H1 (cell line): ENCODE measurements around the gene ASIC2. TPM values are rescaled to one million over a fixed set of nuclear protein-coding genes. Genes with fewer than 3 reads are reported as not detected.

Source experiments
- CTCF ChIA-PET: fragments of 300-600 bp; sonication (Branson Sonifier 250); formaldehyde crosslinking; loops from one replicate; lab custom pipeline; 2021; ENCODE audit not compliant: partially characterized antibody; lab: Charles Lee
- POLR2A ChIA-PET: fragments of 300-600 bp; sonication (Branson Sonifier 250); formaldehyde crosslinking; loops from one replicate; lab custom pipeline; 2021; ENCODE audit warnings: inconsistent platforms; ENCODE audit not compliant: partially characterized antibody; lab: Charles Lee
- DNase-seq, 2 experiments: peaks; one replicate each; pipeline versions ENCODE4 v3.0.0 to v3.0.0-alpha.2; 2010 to 2022; ENCODE audit warnings: low spot score in 2 of 2, low read depth in 1 of 2, mixed read lengths in 1 of 2
- FAIRE-seq: peaks from 2 replicates; lab custom pipeline; 2011; peaks lifted over from hg19 to GRCh38; lab: Jason Lieb, UNC
- H2AFZ ChIP-seq: 2 replicates; pipeline ENCODE4 v1.8.1; 2012; ENCODE audit warnings: low read length, inconsistent platforms
- H2AK5ac ChIP-seq: 2 replicates; pipeline ENCODE4 v1.6.1; 2013; ENCODE audit warnings: low read depth, low read length
- H2BK120ac ChIP-seq: replicated peaks from 2 replicates; pipeline ENCODE3; 2013; ENCODE audit warnings: low read depth, low read length, inconsistent platforms
- H2BK12ac ChIP-seq: 2 replicates; pipeline ENCODE4 v1.6.1; 2013; ENCODE audit warnings: low read depth, low read length
- H2BK15ac ChIP-seq: 2 replicates; pipeline ENCODE4 v1.6.1; 2013; ENCODE audit warnings: low read length
- H2BK20ac ChIP-seq: 2 replicates; pipeline ENCODE4 v1.6.1; 2013; ENCODE audit warnings: low read length
- H2BK5ac ChIP-seq: 2 replicates; pipeline ENCODE4 v1.6.1; 2013; ENCODE audit warnings: low read depth, low read length
- H3K14ac ChIP-seq: 2 replicates; pipeline ENCODE4 v1.6.1; 2013; ENCODE audit warnings: inconsistent platforms; ENCODE audit not compliant: insufficient read length
- H3K18ac ChIP-seq: 2 replicates; pipeline ENCODE4 v1.6.1; 2013; ENCODE audit warnings: low read length; ENCODE audit errors: extremely low read depth
- H3K23ac ChIP-seq: 2 replicates; pipeline ENCODE4 v1.6.1; 2013; ENCODE audit warnings: inconsistent platforms; ENCODE audit not compliant: insufficient read length
- H3K23me2 ChIP-seq: 2 replicates; pipeline ENCODE4 v1.6.1; 2013; ENCODE audit warnings: low read depth, low read length
- H3K27ac ChIP-seq: 2 replicates; pipeline ENCODE4 v1.6.1; 2011; ENCODE audit warnings: low read depth, low read length, inconsistent platforms
- H3K27me3 ChIP-seq, 4 experiments: replicated peaks in 1 of 4; 1 replicate in 1 of 4; 2 replicates in 3 of 4; pipeline versions ENCODE4 v1.6.1 to v1.8.1; 2011 to 2013; ENCODE audit warnings: low read length in 3 of 4, mild to moderate bottlenecking in 3 of 4, inconsistent platforms in 2 of 4, mixed read lengths in 2 of 4, moderate library complexity in 1 of 4; ENCODE audit not compliant: control insufficient read depth in 3 of 4, insufficient read depth in 3 of 4; ENCODE audit errors: extremely low read depth in 1 of 4
- H3K36me3 ChIP-seq, 4 experiments: 2 replicates each; pipeline versions ENCODE4 v1.6.1 to v1.8.1; 2011 to 2013; ENCODE audit warnings: mild to moderate bottlenecking in 4 of 4, low read length in 3 of 4, moderate library complexity in 2 of 4, control low read depth in 1 of 4, inconsistent platforms in 1 of 4; ENCODE audit not compliant: insufficient read depth in 4 of 4, control insufficient read depth in 2 of 4
- H3K4ac ChIP-seq: replicated peaks from 2 replicates; pipeline ENCODE3; 2013; ENCODE audit warnings: low read length, low read depth, mixed read lengths, inconsistent platforms; ENCODE audit not compliant: insufficient read length
- H3K4me1 ChIP-seq, 4 experiments: replicated peaks in 1 of 4; 1 replicate in 1 of 4; 2 replicates in 3 of 4; pipeline versions ENCODE4 v1.6.1 to v1.8.1; 2011 to 2013; ENCODE audit warnings: low read length in 3 of 4, inconsistent platforms in 2 of 4, mixed read lengths in 1 of 4; ENCODE audit not compliant: insufficient read depth in 4 of 4, control insufficient read depth in 3 of 4
- H3K4me2 ChIP-seq, 2 experiments: 2 replicates each; pipeline versions ENCODE4 v1.6.1 to v1.8.1; 2011 to 2013; ENCODE audit warnings: low read depth in 2 of 2, low read length in 2 of 2, control low read depth in 1 of 2, inconsistent platforms in 1 of 2, mild to moderate bottlenecking in 1 of 2; ENCODE audit not compliant: insufficient read depth in 1 of 2
- H3K4me3 ChIP-seq, 4 experiments: fragments of 200-600, 300-600 bp in 1 of 4; sonication (generic), shearing (Covaris generic), sonication (Bioruptor Twin) in 1 of 4; 2 replicates each; pipeline versions ENCODE4 v1.5.1 to v1.8.1; 2011 to 2016; ENCODE audit warnings: low read length in 4 of 4, low read depth in 3 of 4, control low read depth in 2 of 4, inconsistent platforms in 2 of 4, mild to moderate bottlenecking in 2 of 4, mixed read lengths in 1 of 4, moderate library complexity in 1 of 4; ENCODE audit not compliant: insufficient read depth in 2 of 4; ENCODE audit errors: extremely low read depth in 1 of 4
- H3K56ac ChIP-seq: replicated peaks from 2 replicates; pipeline ENCODE3; 2013; ENCODE audit warnings: low read depth, mild to moderate bottlenecking, mixed read lengths, low read length, inconsistent platforms; ENCODE audit not compliant: insufficient read length
- H3K79me1 ChIP-seq: 2 replicates; pipeline ENCODE4 v1.6.1; 2013; ENCODE audit warnings: low read depth, low read length, control low read depth
- H3K79me2 ChIP-seq, 2 experiments: 2 replicates each; pipeline versions ENCODE4 v1.6.1 to v1.8.1; 2012 to 2013; ENCODE audit warnings: low read length in 2 of 2, mild to moderate bottlenecking in 2 of 2, inconsistent platforms in 1 of 2; ENCODE audit not compliant: insufficient read depth in 2 of 2, control insufficient read depth in 1 of 2
- H3K9ac ChIP-seq, 4 experiments: replicated peaks in 1 of 4; 1 replicate in 1 of 4; 2 replicates in 3 of 4; pipeline versions ENCODE4 v1.6.1 to v1.8.1; 2011 to 2013; ENCODE audit warnings: low read depth in 3 of 4, low read length in 3 of 4, control low read depth in 2 of 4, mild to moderate bottlenecking in 2 of 4, moderate library complexity in 2 of 4, inconsistent platforms in 1 of 4; ENCODE audit errors: extremely low read depth in 1 of 4
- H3K9me3 ChIP-seq, 2 experiments: 2 replicates each; pipeline versions ENCODE4 v1.6.1 to v1.8.1; 2012 to 2013; ENCODE audit warnings: mild to moderate bottlenecking in 2 of 2, moderate library complexity in 2 of 2, control low read depth in 1 of 2, inconsistent platforms in 1 of 2, low read depth in 1 of 2, low read length in 1 of 2, mixed read lengths in 1 of 2; ENCODE audit not compliant: insufficient read depth in 2 of 2
- H4K20me1 ChIP-seq, 2 experiments: replicated peaks in 1 of 2; 2 replicates each; pipeline versions ENCODE3 to v1.8.1; 2011 to 2013; ENCODE audit warnings: inconsistent platforms in 2 of 2, low read length in 2 of 2, mild to moderate bottlenecking in 1 of 2; ENCODE audit not compliant: insufficient read depth in 2 of 2, control insufficient read depth in 1 of 2
- H4K5ac ChIP-seq: 2 replicates; pipeline ENCODE4 v1.6.1; 2013; ENCODE audit warnings: low read length, low read depth, mixed read lengths, inconsistent platforms; ENCODE audit not compliant: insufficient read length
- H4K8ac ChIP-seq: 2 replicates; pipeline ENCODE4 v1.8.0; 2013; ENCODE audit warnings: mild to moderate bottlenecking, moderate library complexity, low read length, inconsistent platforms; ENCODE audit not compliant: insufficient read depth; ENCODE audit errors: extremely low read depth
- H4K91ac ChIP-seq: replicated peaks from 2 replicates; pipeline ENCODE3; 2013; ENCODE audit warnings: low read length, mixed read lengths, inconsistent platforms; ENCODE audit not compliant: insufficient read length
- CEBPB ChIP-seq: IDR thresholded peaks from 2 replicates; pipeline ENCODE4 v1.6.1; 2012; ENCODE audit warnings: low read depth, low read length
- CHD1 ChIP-seq: IDR thresholded peaks from 2 replicates; pipeline ENCODE4 v1.6.1; 2012; ENCODE audit warnings: low read depth, low read length, improper control_type of control experiment
- CREB1 ChIP-seq: IDR thresholded peaks from 2 replicates; pipeline ENCODE4 v1.6.1; 2012; ENCODE audit warnings: inconsistent platforms
- GABPA ChIP-seq: IDR thresholded peaks from 2 replicates; pipeline ENCODE4 v1.6.1; 2011; ENCODE audit warnings: mild to moderate bottlenecking, low read length, moderate library complexity, borderline replicate concordance; ENCODE audit not compliant: insufficient read depth
- HDAC6 ChIP-seq: IDR thresholded peaks from one replicate; pipeline ENCODE4 v1.7.1; 2012; ENCODE audit warnings: low read depth, mild to moderate bottlenecking, inconsistent platforms, low read length, moderate library complexity
- SIX5 ChIP-seq: IDR thresholded peaks from 2 replicates; pipeline ENCODE4 v1.6.1; 2011; ENCODE audit warnings: mild to moderate bottlenecking, low read depth, low read length
- SP4 ChIP-seq: IDR thresholded peaks from 2 replicates; pipeline ENCODE4 v1.6.1; 2012; ENCODE audit warnings: low read length, inconsistent platforms
- TEAD4 ChIP-seq: IDR thresholded peaks from 2 replicates; pipeline ENCODE4 v1.6.1; 2012; ENCODE audit warnings: low read depth, low read length, inconsistent platforms, mixed read lengths
- WGBS, 2 experiments: shearing (Covaris generic) in 1 of 2; methylation state at CpG; one replicate each; pipeline versions ENCODE4 v1.1.6 to v1.1.7; 2013 to 2015; ENCODE audit warnings: low lambda C conversion rate in 2 of 2, mixed read lengths in 2 of 2, inconsistent platforms in 1 of 2, low coverage in 1 of 2, missing lambda C conversion rate in 1 of 2; ENCODE audit not compliant: insufficient replicate concordance in 2 of 2, insufficient coverage in 1 of 2, insufficient read length in 1 of 2; ENCODE audit errors: extremely low coverage in 1 of 2, missing lambda C conversion rate in 1 of 2; 5-methylcytosine and 5-hydroxymethylcytosine counted together
- polyA plus RNA-seq, 7 experiments: library from polyadenylated mRNA; depleted of rRNA in 3 of 7; stranded (reverse) in 5 of 7; unstranded in 2 of 7; fragments of >200 nt in 5 of 7; fragments of 200-250 nt in 2 of 7; gene quantifications; 1 replicate in 5 of 7; 2 replicates in 1 of 7; 4 replicates in 1 of 7; pipeline versions ENCODE4 v1.2.1 to v1.2.3, GENCODE V29; 2011 to 2013; ENCODE audit warnings: missing spikeins in 2 of 7, mixed read lengths in 2 of 7
- total RNA-seq: library from RNA; stranded (reverse); fragmentation: NEBNext Ultra II Directional; extraction: Animal tissue kit (Norgen Biotek cat#: 25700); gene quantifications from 2 replicates; pipeline ENCODE4 v1.2.1, GENCODE V29; 2021

Gene ASIC2
- total and polyA plus RNA-seq, 2 of the 8 experiments (the other 6 are each of a cell fraction or from before 2014, with no cell fraction given): 0.86 to 1.2 TPM

DNA sequence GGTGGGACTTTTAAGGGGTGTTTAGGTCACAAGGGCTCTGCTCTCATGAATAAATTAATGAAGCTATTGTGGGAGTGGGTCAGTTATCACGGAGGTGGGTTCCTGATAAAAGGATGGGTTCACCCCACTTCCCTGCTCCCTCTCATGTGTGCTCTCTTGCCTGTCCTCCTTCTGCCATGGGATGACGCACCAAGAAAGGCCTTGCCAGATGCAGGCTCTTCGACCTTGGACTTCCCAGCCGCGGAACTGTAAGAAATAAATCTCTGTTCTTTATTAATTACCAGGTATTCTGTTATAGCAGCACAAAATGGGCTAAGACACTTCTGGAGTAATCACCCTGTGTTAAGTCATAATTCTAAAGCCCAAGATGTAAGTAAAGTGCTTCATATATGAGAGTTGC, 141.5 kb downstream of the ASIC2 start:
- WGBS, 2 experiments: 93% methylated on average over 5 of the region's 5 CpGs; no CpG with 5 or more reads in 1 of the 2 experiments
- no peak for FAIRE-seq
- H3K27ac ChIP-seq: no peak overlapping the region

More for the DNA sequence above, 141.5 kb downstream of the ASIC2 start:
- Histone ChIP-seq H2BK12ac (no peak overlapping the region), H3K56ac (no peak overlapping the region), H3K18ac (no peak overlapping the region), H4K8ac (no peak overlapping the region), H3K4ac (no peak overlapping the region), H2BK20ac (no peak overlapping the region), H2AK5ac (no peak overlapping the region), H3K79me1 (no peaks in the 10 kb centered on the region), H2BK120ac (no peak overlapping the region), H3K14ac (no peak overlapping the region), H4K91ac (no peak overlapping the region), H3K9ac (no peak overlapping the region), H3K23me2 (no peaks in the 10 kb centered on the region), H3K36me3 (no peaks in the 10 kb centered on the region), H2BK15ac (no peak overlapping the region), H3K79me2 (no peaks in the 10 kb centered on the region), H4K20me1 (no peaks in the 10 kb centered on the region), H3K4me1 (peaks cover 0 to 6% (median 2%) of the 10 kb centered on the region in 4 experiments; a peak in 2 of 7 replicates), H2BK5ac (no peak overlapping the region)
- POLR2A ChIA-PET: no interaction called here
- no peak for DNase-seq
- CTCF ChIA-PET: no interaction called here
- TF ChIP-seq CREB1 (no peak), CEBPB (no peak), TEAD4 (no peak), GABPA (no peak), CHD1 (no peak), SIX5 (no peak), HDAC6 (no peak), SP4 (no peak)
- TF ChIP-seq, all 59 proteins: peak for 0
- H3K27me3 ChIP-seq: no peaks in the 10 kb centered on the region
- no peak overlapping the region for H2AFZ ChIP-seq
- no peak overlapping the region for H3K4me2 ChIP-seq
- H3K9me3 ChIP-seq: no peaks in the 10 kb centered on the region
- no peak overlapping the region for H3K4me3 ChIP-seq
- no peak overlapping the region for H4K5ac ChIP-seq
- H3K23ac ChIP-seq: no peak overlapping the region
